ENCODE measurements around the gene HMCN1.

HMCN1 gene

GRCh38 chr1:185837711-185838110, 103.5 kb downstream of the HMCN1 start:
- TF ChIP-seq ZNF565 (CRISPR knock-in tag; conservative IDR thresholded peaks at IDR 0.05; ENCODE audit: low read depth): no peak
- ATAC-seq: peak; percentile 22; the same call in 2 of the 3 replicates

GRCh38 chr1:185838111-185838510, 103.9 kb downstream of the HMCN1 start:
- TF ChIP-seq CREB5 (CRISPR knock-in tag; IDR thresholded peaks at IDR 0.05; ENCODE audit: low read depth) (no peak), ARNTL (CRISPR knock-in tag; IDR thresholded peaks at IDR 0.05; ENCODE audit: borderline replicate concordance, low read depth) (no peak), CSDC2 (CRISPR knock-in tag; IDR thresholded peaks at IDR 0.05) (no peak), ZC3H10 (CRISPR knock-in tag; IDR thresholded peaks at IDR 0.05) (no peak), ZFP30 (CRISPR knock-in tag; IDR thresholded peaks at IDR 0.05) (no peak), PATZ1 (CRISPR knock-in tag; IDR thresholded peaks at IDR 0.05; ENCODE audit: borderline replicate concordance) (no peak), ZNF70 (CRISPR knock-in tag; IDR thresholded peaks at IDR 0.05) (no peak), RARB (CRISPR knock-in tag; IDR thresholded peaks at IDR 0.05) (no peak), ZFP3 (CRISPR knock-in tag; IDR thresholded peaks at IDR 0.05) (no peak), PPARA (CRISPR knock-in tag; IDR thresholded peaks at IDR 0.05; ENCODE audit: borderline replicate concordance) (no peak), TOX (CRISPR knock-in tag; IDR thresholded peaks at IDR 0.05; ENCODE audit: borderline replicate concordance) (no peak), GLIS3 (CRISPR knock-in tag; IDR thresholded peaks at IDR 0.05) (no peak), TCF4 (CRISPR knock-in tag; IDR thresholded peaks at IDR 0.05; ENCODE audit: borderline replicate concordance) (no peak), ZNF8 (CRISPR knock-in tag; IDR thresholded peaks at IDR 0.05) (no peak), POU6F1 (CRISPR knock-in tag; IDR thresholded peaks at IDR 0.05; ENCODE audit: borderline replicate concordance, low read depth) (no peak), TSHZ2 (CRISPR knock-in tag; IDR thresholded peaks at IDR 0.05) (no peak)
- no peak for ATAC-seq

GRCh38 chr1:185840880-185841279, 106.7 kb downstream of the HMCN1 start:
- no peak for ATAC-seq
- TF ChIP-seq ZC3H10 (CRISPR knock-in tag; IDR thresholded peaks at IDR 0.05) (no peak), TSHZ2 (CRISPR knock-in tag; IDR thresholded peaks at IDR 0.05) (no peak), BACH2 (CRISPR knock-in tag; IDR thresholded peaks at IDR 0.05; ENCODE audit: borderline replicate concordance) (no peak), ZFP3 (CRISPR knock-in tag; IDR thresholded peaks at IDR 0.05) (no peak), POU6F1 (CRISPR knock-in tag; IDR thresholded peaks at IDR 0.05; ENCODE audit: borderline replicate concordance, low read depth) (no peak), ARNTL (CRISPR knock-in tag; IDR thresholded peaks at IDR 0.05; ENCODE audit: borderline replicate concordance, low read depth) (no peak), ISL1 (CRISPR knock-in tag; IDR thresholded peaks at IDR 0.05) (no peak), ZNF565 (CRISPR knock-in tag; conservative IDR thresholded peaks at IDR 0.05; ENCODE audit: low read depth) (no peak), CSRNP3 (CRISPR knock-in tag; IDR thresholded peaks at IDR 0.05) (no peak), SNAI2 (CRISPR knock-in tag; IDR thresholded peaks at IDR 0.05) (no peak), ESRRG (CRISPR knock-in tag; IDR thresholded peaks at IDR 0.05) (no peak)
